GM12873 (cell line): Measurements from ENCODE around the gene TCAF2.
"Not testable (repeated sequence)": the region's sequence is repeated elsewhere in the genome, so short reads cannot be mapped to it uniquely, and the experiment has no call there.

ENCODE experiments used
- CTCF ChIP-seq: IDR thresholded peaks from 2 replicates; pipeline ENCODE4 v1.5.1; 2012; ENCODE audit warnings: low read depth, mild to moderate bottlenecking, moderate library complexity, low read length, control low read depth; ENCODE audit not compliant: insufficient read depth; ENCODE audit errors: missing control alignments

The TCAF2 gene

GRCh38 chr7:143620646-143621045 lies at the start of gene TCAF2:
TCAF2 (plus strand) TSS chr7:143620974.
- not testable (repeated sequence) for TF ChIP-seq CTCF

DNA sequence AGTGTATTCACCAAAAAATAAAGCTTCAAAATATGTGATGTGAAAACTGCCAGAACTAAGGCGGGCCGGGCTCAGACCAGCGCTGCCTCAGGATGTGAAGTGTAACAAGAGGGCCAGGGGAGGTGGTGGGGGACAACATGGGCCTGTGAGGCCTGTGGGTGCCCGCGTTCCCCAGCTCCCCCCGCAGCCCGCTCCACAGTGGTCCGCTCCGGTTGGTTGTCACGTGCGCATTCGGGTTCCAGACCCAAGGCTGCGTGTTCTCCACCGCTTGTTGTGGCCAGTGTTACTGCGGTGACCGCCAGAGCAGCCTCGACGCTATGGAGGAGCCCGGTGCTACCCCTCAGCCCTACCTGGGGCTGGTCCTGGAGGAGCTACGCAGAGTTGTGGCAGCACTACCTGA lies 49.3 kb upstream of the TCAF2 start, which contains the start of gene CTAGE15:
Gene CTAGE15, plus strand, starts transcription at position 301 of the 400 bp plus-strand sequence. Its CDS starts 17 bp downstream, at position 318.
- TF ChIP-seq CTCF: not testable (repeated sequence)

DNA sequence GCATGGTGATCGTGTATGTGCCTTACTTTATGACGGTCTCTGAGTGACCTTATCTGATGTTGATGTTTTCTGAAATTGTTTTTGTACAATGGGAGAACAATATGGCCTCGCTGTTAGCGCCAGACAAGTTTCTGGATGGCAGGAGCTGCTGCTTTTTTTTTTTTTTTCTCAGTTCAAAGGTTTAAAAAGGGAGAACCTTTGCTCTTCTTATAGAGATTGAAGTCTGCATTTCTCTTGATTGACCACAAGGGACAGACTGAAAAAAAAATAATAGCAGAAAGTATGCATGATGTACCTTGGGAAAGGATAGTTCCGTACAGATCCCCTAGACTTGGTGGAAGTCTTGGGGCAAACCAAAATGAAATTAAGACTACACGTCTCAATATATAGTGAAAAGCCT lies 5.2 kb upstream of the TCAF2 start:
- TF ChIP-seq CTCF: peak; percentile 21

GRCh38 chr7:143620058-143620457 lies 716 bp upstream of the TCAF2 start:
- TF ChIP-seq CTCF: peak; percentile 30
